Keratinocyte (primary cell): ENCODE measurements around the gene SFXN3. TPM values are rescaled to one million over a fixed set of nuclear protein-coding genes. Genes with fewer than 3 reads are reported as not detected.

Experiments used
- DNase-seq: peaks from one replicate; pipeline ENCODE4 v3.0.0-alpha.2; 2011; ENCODE audit warnings: low read depth, missing footprints, low spot score
- FAIRE-seq: peaks from 2 replicates; lab custom pipeline; 2011; peaks lifted over from hg19 to GRCh38; lab: Jason Lieb, UNC
- H2AFZ ChIP-seq: 2 replicates; pipeline ENCODE4 v1.6.0; 2012; ENCODE audit warnings: low read length, control low read depth, inconsistent platforms; ENCODE audit not compliant: control insufficient read depth
- H3K27ac ChIP-seq: 2 replicates; pipeline ENCODE4 v1.5.1; 2011; ENCODE audit warnings: low read length; ENCODE audit not compliant: control insufficient read depth, insufficient read depth
- H3K27me3 ChIP-seq: 3 replicates; pipeline ENCODE4 v1.6.0; 2011; ENCODE audit warnings: low read length; ENCODE audit not compliant: control insufficient read depth, insufficient read depth; ENCODE audit errors: extremely low read depth
- H3K36me3 ChIP-seq, 2 experiments: 2 replicates in 1 of 2; 3 replicates in 1 of 2; pipeline ENCODE4 v1.5.1; 2011; ENCODE audit warnings: low read length in 2 of 2, mild to moderate bottlenecking in 1 of 2; ENCODE audit not compliant: control insufficient read depth in 2 of 2, insufficient read depth in 2 of 2; ENCODE audit errors: extremely low read depth in 1 of 2
- H3K4me1 ChIP-seq: 3 replicates; pipeline ENCODE4 v1.5.1; 2011; ENCODE audit warnings: low read length; ENCODE audit not compliant: control insufficient read depth, insufficient read depth; ENCODE audit errors: extremely low read depth
- H3K4me2 ChIP-seq: 3 replicates; pipeline ENCODE4 v1.6.0; 2011; ENCODE audit warnings: low read depth, low read length; ENCODE audit not compliant: control insufficient read depth, insufficient read depth; ENCODE audit errors: extremely low read depth
- H3K4me3 ChIP-seq, 3 experiments: fragments of 200-600 bp in 1 of 3; sonication (generic) in 1 of 3; 2 replicates in 2 of 3; 3 replicates in 1 of 3; pipeline ENCODE4 v1.5.1; 2011 to 2016; ENCODE audit warnings: low read length in 3 of 3, mild to moderate bottlenecking in 3 of 3, control low read depth in 2 of 3, inconsistent platforms in 1 of 3, low read depth in 1 of 3, mixed read lengths in 1 of 3, mixed run types in 1 of 3, moderate library complexity in 1 of 3; ENCODE audit not compliant: control insufficient read depth in 2 of 3, insufficient read depth in 2 of 3; ENCODE audit errors: extremely low read depth in 1 of 3
- H3K79me2 ChIP-seq: 2 replicates; pipeline ENCODE4 v1.6.0; 2012; ENCODE audit warnings: low read length; ENCODE audit not compliant: control insufficient read depth, insufficient read depth
- H3K9ac ChIP-seq: 3 replicates; pipeline ENCODE4 v1.6.0; 2011; ENCODE audit warnings: low read length; ENCODE audit not compliant: control insufficient read depth, insufficient read depth; ENCODE audit errors: extremely low read depth
- H3K9me1 ChIP-seq: 3 replicates; pipeline ENCODE4 v1.6.0; 2011; ENCODE audit warnings: low read length; ENCODE audit not compliant: control insufficient read depth, insufficient read depth; ENCODE audit errors: extremely low read depth
- H3K9me3 ChIP-seq: 2 replicates; pipeline ENCODE4 v1.5.1; 2012; ENCODE audit warnings: low read depth, low read length; ENCODE audit not compliant: control insufficient read depth
- H4K20me1 ChIP-seq: 3 replicates; pipeline ENCODE4 v1.6.0; 2011; ENCODE audit warnings: low read length; ENCODE audit not compliant: control insufficient read depth, insufficient read depth; ENCODE audit errors: extremely low read depth
- EZH2 ChIP-seq: IDR thresholded peaks from one replicate; pipeline ENCODE4 v1.6.1; 2012; ENCODE audit warnings: inconsistent platforms, mild to moderate bottlenecking, low read length, moderate library complexity
- dilution Hi-C: fragments of 300-500 bp; cut with MboI; formaldehyde crosslinking; loops from one replicate; pipeline ENCODE4 v1.7.0; 2020; ENCODE audit warnings: low sequenced_read_pairs; ENCODE audit not compliant: extremely low pct_ligation_motif_present
- polyA plus RNA-seq, 5 experiments: library from polyadenylated mRNA; depleted of rRNA in 3 of 5; stranded (reverse) in 3 of 5; stranded (forward) in 1 of 5; unstranded in 1 of 5; fragments of >200 nt; gene quantifications; 1 replicate in 1 of 5; 2 replicates in 3 of 5; 3 replicates in 1 of 5; pipeline versions ENCODE4 v1.2.1 to v1.2.3, GENCODE V29; 2011 to 2012; ENCODE audit warnings: missing spikeins in 2 of 5, low read depth in 1 of 5, low replicate concordance in 1 of 5
- TF ChIP-seq, protein P1 (sequence below), 3 experiments: IDR thresholded peaks in 1 of 3; conservative IDR thresholded peaks in 1 of 3; optimal IDR thresholded peaks in 1 of 3; 2 replicates in 2 of 3; 3 replicates in 1 of 3; pipeline versions ENCODE3 to v1.5.1; 2011; ENCODE audit warnings: low read length in 3 of 3, mild to moderate bottlenecking in 3 of 3, moderate library complexity in 2 of 3, control low read depth in 1 of 3, inconsistent platforms in 1 of 3; ENCODE audit not compliant: insufficient read depth in 2 of 3; ENCODE audit errors: extremely low read depth in 1 of 3

SFXN3 gene
- polyA plus RNA-seq, 1 donor (not counting 4 experiments of a cell fraction or from before 2014, with no cell fraction given), result 77.0 TPM

GRCh38 chr10:101002456-101002855 lies 28.6 kb upstream of the SFXN3 start:
- Histone ChIP-seq H3K9me3 (no peaks in the 10 kb centered on the region), H3K4me1 (peaks cover 12% of the 10 kb centered on the region), H3K79me2 (peaks cover 26% of the 10 kb centered on the region), H3K27ac (no peak overlapping the region), H2AFZ (no peak overlapping the region), H3K9ac (no peak overlapping the region), H4K20me1 (no peaks in the 10 kb centered on the region), H3K27me3 (no peaks in the 10 kb centered on the region), H3K4me2 (no peak overlapping the region), H3K36me3 (peaks cover 15 to 26% of the 10 kb centered on the region in 2 experiments), H3K9me1 (no peaks in the 10 kb centered on the region), H3K4me3 (no peak overlapping the region)
- no peak for DNase-seq
- no peak for FAIRE-seq
- dilution Hi-C loops, result no loop called here
- no peak for TF ChIP-seq EZH2
- TF ChIP-seq, protein P1, sequence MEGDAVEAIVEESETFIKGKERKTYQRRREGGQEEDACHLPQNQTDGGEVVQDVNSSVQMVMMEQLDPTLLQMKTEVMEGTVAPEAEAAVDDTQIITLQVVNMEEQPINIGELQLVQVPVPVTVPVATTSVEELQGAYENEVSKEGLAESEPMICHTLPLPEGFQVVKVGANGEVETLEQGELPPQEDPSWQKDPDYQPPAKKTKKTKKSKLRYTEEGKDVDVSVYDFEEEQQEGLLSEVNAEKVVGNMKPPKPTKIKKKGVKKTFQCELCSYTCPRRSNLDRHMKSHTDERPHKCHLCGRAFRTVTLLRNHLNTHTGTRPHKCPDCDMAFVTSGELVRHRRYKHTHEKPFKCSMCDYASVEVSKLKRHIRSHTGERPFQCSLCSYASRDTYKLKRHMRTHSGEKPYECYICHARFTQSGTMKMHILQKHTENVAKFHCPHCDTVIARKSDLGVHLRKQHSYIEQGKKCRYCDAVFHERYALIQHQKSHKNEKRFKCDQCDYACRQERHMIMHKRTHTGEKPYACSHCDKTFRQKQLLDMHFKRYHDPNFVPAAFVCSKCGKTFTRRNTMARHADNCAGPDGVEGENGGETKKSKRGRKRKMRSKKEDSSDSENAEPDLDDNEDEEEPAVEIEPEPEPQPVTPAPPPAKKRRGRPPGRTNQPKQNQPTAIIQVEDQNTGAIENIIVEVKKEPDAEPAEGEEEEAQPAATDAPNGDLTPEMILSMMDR (optimal IDR thresholded peaks at IDR 0.05 in 1 of 3, IDR thresholded peaks at IDR 0.05 in 1 of 3, conservative IDR thresholded peaks at IDR 0.05 in 1 of 3; ENCODE audit: extremely low read depth in 1 of 3, insufficient read depth in 2 of 3, low read length in 3 of 3), result no peak

- Histone ChIP-seq H3K4me3 (no peak overlapping the region), H3K27ac (no peak overlapping the region), H3K4me1 (peaks cover 6% of the 10 kb centered on the region), H3K36me3 (peaks cover 15 to 26% of the 10 kb centered on the region in 2 experiments), H3K9ac (no peak overlapping the region), H2AFZ (no peak overlapping the region), H3K9me1 (no peaks in the 10 kb centered on the region), H3K27me3 (no peaks in the 10 kb centered on the region), H3K79me2 (peaks cover 26% of the 10 kb centered on the region), H3K4me2 (no peak overlapping the region), H3K9me3 (no peaks in the 10 kb centered on the region), H4K20me1 (no peaks in the 10 kb centered on the region)
- FAIRE-seq (no peak), DNase-seq (no peak)
- dilution Hi-C loops, result no loop called here
- TF ChIP-seq, protein P1 (optimal IDR thresholded peaks at IDR 0.05 in 1 of 3, IDR thresholded peaks at IDR 0.05 in 1 of 3, conservative IDR thresholded peaks at IDR 0.05 in 1 of 3; ENCODE audit: extremely low read depth in 1 of 3, insufficient read depth in 2 of 3, low read length in 3 of 3), result no peak
- no peak for TF ChIP-seq EZH2
Measured at GRCh38 chr10:101003639-101004206, 27.3 kb upstream of the SFXN3 start.
